OCI-LY7 (cell line): Measurements from ENCODE around the gene RASGRP1. TPM values are rescaled to one million over a fixed set of nuclear protein-coding genes. Genes with fewer than 3 reads are reported as not detected.

ENCODE experiments used
- BruUV-seq: library from RNA; stranded (reverse); fragments of 400-500 nt; replicated peaks from 2 replicates; lab custom pipeline; 2021; lab: Mats Ljungman, UMichigan
- CTCF ChIA-PET: fragments of 300-600 bp; sonication (Branson Sonifier 250); formaldehyde crosslinking; loops from one replicate; lab custom pipeline; 2022; ENCODE audit warnings: antibody characterized with exemption; ENCODE audit not compliant: unreplicated experiment; lab: Charles Lee
- POLR2A ChIA-PET: fragments of 300-600 bp; sonication (Branson Sonifier 250); formaldehyde crosslinking; loops from one replicate; lab custom pipeline; 2022; ENCODE audit warnings: antibody characterized with exemption; lab: Charles Lee
- DNase-seq: peaks from one replicate; pipeline ENCODE4 v3.0.0-alpha.2; 2015; ENCODE audit warnings: low spot score
- H2AFZ ChIP-seq: fragments of 200-600 bp; sonication (generic), shearing (Covaris generic); 2 replicates; pipeline ENCODE4 v1.6.1; 2014; ENCODE audit warnings: mild to moderate bottlenecking, antibody characterized with exemption, low read length, moderate library complexity
- H3K27ac ChIP-seq: fragments of 200-600 bp; sonication (generic); 2 replicates; pipeline ENCODE4 v1.5.1; 2014; ENCODE audit warnings: mixed run types, low read depth, mild to moderate bottlenecking, moderate library complexity, low read length, inconsistent platforms; ENCODE audit not compliant: poor library complexity, severe bottlenecking
- H3K36me3 ChIP-seq: fragments of 200-600 bp; sonication (generic); 2 replicates; pipeline ENCODE4 v1.6.1; 2014; ENCODE audit warnings: mild to moderate bottlenecking, antibody characterized with exemption, low read length, moderate library complexity, mixed read lengths; ENCODE audit not compliant: insufficient read depth
- H3K4me1 ChIP-seq: fragments of 200-600 bp; sonication (generic); 2 replicates; pipeline ENCODE4 v1.5.1; 2014; ENCODE audit warnings: mild to moderate bottlenecking, low read length; ENCODE audit not compliant: insufficient read depth, poor library complexity, severe bottlenecking
- H3K4me2 ChIP-seq: fragments of 200-600 bp; sonication (generic); 2 replicates; pipeline ENCODE4 v1.6.1; 2014; ENCODE audit warnings: mild to moderate bottlenecking, low read length
- H3K4me3 ChIP-seq: fragments of 200-600 bp; sonication (generic); 2 replicates; pipeline ENCODE4 v1.5.1; 2014; ENCODE audit warnings: mild to moderate bottlenecking, low read depth, low read length; ENCODE audit not compliant: poor library complexity, severe bottlenecking
- H3K79me2 ChIP-seq: fragments of 200-600 bp; sonication (generic); 2 replicates; pipeline ENCODE4 v1.6.1; 2016; ENCODE audit warnings: low read depth, mild to moderate bottlenecking, low read length, moderate library complexity, mixed read lengths; ENCODE audit not compliant: insufficient read depth
- H3K9me2 ChIP-seq: fragments of 200-600 bp; sonication (generic); 2 replicates; pipeline ENCODE4 v1.6.1; 2016; ENCODE audit warnings: mild to moderate bottlenecking, low read length, mixed read lengths; ENCODE audit not compliant: insufficient read depth
- H3K9me3 ChIP-seq: fragments of 200-600 bp; sonication (generic); 2 replicates; pipeline ENCODE4 v1.6.1; 2014; ENCODE audit warnings: mild to moderate bottlenecking, mixed run types, low read length, mixed read lengths
- H4K20me1 ChIP-seq: fragments of 200-600 bp; sonication (generic); 2 replicates; pipeline ENCODE4 v1.6.1; 2014; ENCODE audit warnings: mild to moderate bottlenecking, antibody characterized with exemption, low read length, moderate library complexity, mixed read lengths; ENCODE audit not compliant: insufficient read depth
- CTCF ChIP-seq: fragments of 200-600 bp; sonication (generic); conservative IDR thresholded peaks from 2 replicates; pipeline ENCODE4 v1.5.1; 2014; ENCODE audit warnings: mild to moderate bottlenecking, antibody characterized with exemption, low read length, moderate library complexity, mixed read lengths
- EZH2phosphoT487 ChIP-seq: fragments of 200-600 bp; sonication (generic); IDR thresholded peaks from 2 replicates; pipeline ENCODE4 v1.6.1; 2018; ENCODE audit warnings: low read depth, borderline replicate concordance, mild to moderate bottlenecking, mixed run types, antibody characterized with exemption, low read length, moderate library complexity, mixed read lengths
- intact Hi-C: fragments of 100-400 bp; cut with micrococcal nuclease; formaldehyde crosslinking; loops from one replicate; pipeline ENCODE4 v1.10.0; 2022; ENCODE audit not compliant: unreplicated experiment
- total RNA-seq, 2 experiments: library from RNA; depleted of rRNA in 1 of 2; stranded (reverse); fragments of >200 nt in 1 of 2; shearing (Covaris generic) in 1 of 2; gene quantifications; 2 replicates each; pipeline ENCODE4 v1.2.3, GENCODE V29; 2014 to 2022

RASGRP1 gene
- total RNA-seq, 2 experiments from 2014 or later: 6.1 to 17.2 TPM

GRCh38 chr15:38518084-38518483 lies 46.5 kb downstream of the RASGRP1 start:
- intact Hi-C loops: no loop called here
- BruUV-seq: no TSS peak
- TF ChIP-seq CTCF: no peak
- TF ChIP-seq EZH2phosphoT487: no peak

GRCh38 chr15:38517312-38517975 lies 47.2 kb downstream of the RASGRP1 start:
- H3K4me1 ChIP-seq: peaks cover 15% of the 10 kb centered on the region
- H3K9me2 ChIP-seq: no peaks in the 10 kb centered on the region
- TF ChIP-seq EZH2phosphoT487 (no peak), CTCF (no peak)
- ChIA-PET POLR2A (interaction anchor here (0.6 to 1.4 kb wide), 3 partner anchors 12 to 173 kb away, joined by 3 read pairs; no protein-coding TSS in a partner anchor), CTCF (no interaction called here)
- no peak overlapping the region for H3K4me3 ChIP-seq
- H3K27ac ChIP-seq: no peak overlapping the region
- no peaks in the 10 kb centered on the region for H3K9me3 ChIP-seq
- no peaks in the 10 kb centered on the region; the same call in 1 of the 2 replicates for H3K36me3 ChIP-seq
- H4K20me1 ChIP-seq: no peaks in the 10 kb centered on the region
- H3K4me2 ChIP-seq: no peak overlapping the region
- intact Hi-C loops: no loop called here
- H2AFZ ChIP-seq: no peak overlapping the region
- no TSS peak for BruUV-seq
- no peaks in the 10 kb centered on the region for H3K79me2 ChIP-seq
- DNase-seq: no peak

More at GRCh38 chr15:38518084-38518483, 46.5 kb downstream of the RASGRP1 start:
- Histone ChIP-seq H3K9me3 (no peaks in the 10 kb centered on the region), H4K20me1 (no peaks in the 10 kb centered on the region), H3K4me1 (peaks cover 15% of the 10 kb centered on the region), H3K36me3 (no peaks in the 10 kb centered on the region), H3K79me2 (no peaks in the 10 kb centered on the region), H3K4me3 (no peak overlapping the region), H2AFZ (no peak overlapping the region), H3K9me2 (no peaks in the 10 kb centered on the region), H3K27ac (no peak overlapping the region), H3K4me2 (no peak overlapping the region)
- CTCF ChIA-PET: no interaction called here
- DNase-seq: no peak
- POLR2A ChIA-PET: interaction anchor here (1.0 to 1.4 kb wide), 2 partner anchors 17 to 172 kb away, joined by 3 read pairs; no protein-coding TSS in a partner anchor

- Histone ChIP-seq H3K4me3 (no peak overlapping the region), H3K4me1 (peaks cover 15% of the 10 kb centered on the region), H3K27ac (no peak overlapping the region), H2AFZ (no peak overlapping the region), H4K20me1 (no peaks in the 10 kb centered on the region), H3K9me3 (no peaks in the 10 kb centered on the region), H3K4me2 (no peak overlapping the region), H3K36me3 (no peaks in the 10 kb centered on the region; the same call in 1 of the 2 replicates), H3K79me2 (no peaks in the 10 kb centered on the region), H3K9me2 (no peaks in the 10 kb centered on the region)
- intact Hi-C loops: no loop called here
- ChIA-PET POLR2A (interaction anchor here (1.4 kb wide), 1 partner anchor 174 kb away, joined by 3 read pairs; no protein-coding TSS in a partner anchor), CTCF (no interaction called here)
- DNase-seq: no peak
- no peak for TF ChIP-seq EZH2phosphoT487
- no peak for TF ChIP-seq CTCF
- BruUV-seq: no TSS peak
These were observed 48.0 kb downstream of the RASGRP1 start for GRCh38 chr15:38516626-38517025.
